GM19239 (cell line): ENCODE results near the gene APOL1.
A peak's percentile ranks its signal among the peaks of the same experiment; 100 is the strongest.
"Not testable (repeated sequence)": the region's sequence is repeated elsewhere in the genome, so short reads cannot be mapped to it uniquely, and the experiment has no call there.

Experiments used
- DNase-seq: peaks from one replicate; pipeline ENCODE4 v3.0.0; 2011; ENCODE audit warnings: low spot score; ENCODE audit not compliant: insufficient read length
- FAIRE-seq: peaks from 2 replicates; lab custom pipeline; 2011; peaks lifted over from hg19 to GRCh38; lab: Jason Lieb, UNC

Gene APOL1

DNA sequence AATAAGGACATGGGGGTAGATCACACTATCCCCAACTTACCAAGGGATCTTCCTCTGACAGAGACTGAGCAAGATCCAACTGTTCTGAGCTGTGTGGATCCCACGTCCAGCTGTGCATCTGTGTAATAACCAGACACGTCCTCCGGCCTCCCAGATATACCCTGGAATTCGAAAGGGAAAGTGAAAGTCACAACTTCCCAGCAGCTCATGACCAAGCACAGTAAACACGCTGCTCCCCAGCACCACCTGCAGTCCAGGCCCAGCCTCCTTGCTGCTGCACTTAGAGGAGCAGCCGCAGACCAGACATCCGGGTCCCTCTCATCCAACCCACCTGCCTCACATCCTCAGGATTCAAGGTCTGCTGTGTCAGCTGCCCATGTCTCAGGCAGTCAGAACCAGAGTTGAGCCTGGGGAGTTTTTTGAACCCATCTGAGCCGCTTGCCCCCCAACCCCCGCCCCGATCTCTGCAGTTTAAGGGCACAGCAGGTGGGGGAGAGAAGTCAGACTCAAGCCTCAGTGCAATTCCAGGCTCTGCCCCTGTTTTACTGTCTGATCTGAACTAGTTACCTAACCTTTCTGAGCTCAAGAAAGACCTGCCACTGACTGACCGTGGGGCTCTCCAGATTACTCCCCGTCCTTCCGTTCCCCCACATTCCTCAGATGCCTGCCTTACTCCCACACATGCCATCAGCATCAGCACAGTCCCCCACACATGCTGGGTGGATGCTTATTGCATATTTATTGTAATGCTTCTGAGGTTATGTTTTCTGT, 13.3 kb upstream of the APOL1 start, which contains the start of gene APOL2:
Gene APOL2, minus strand, starts transcription at position 127 of the 771 bp plus-strand sequence. CDS start 6,365 bp downstream, outside the sequence.
- DNase-seq, result peak; percentile 69
- FAIRE-seq, result peak; percentile 100

DNA sequence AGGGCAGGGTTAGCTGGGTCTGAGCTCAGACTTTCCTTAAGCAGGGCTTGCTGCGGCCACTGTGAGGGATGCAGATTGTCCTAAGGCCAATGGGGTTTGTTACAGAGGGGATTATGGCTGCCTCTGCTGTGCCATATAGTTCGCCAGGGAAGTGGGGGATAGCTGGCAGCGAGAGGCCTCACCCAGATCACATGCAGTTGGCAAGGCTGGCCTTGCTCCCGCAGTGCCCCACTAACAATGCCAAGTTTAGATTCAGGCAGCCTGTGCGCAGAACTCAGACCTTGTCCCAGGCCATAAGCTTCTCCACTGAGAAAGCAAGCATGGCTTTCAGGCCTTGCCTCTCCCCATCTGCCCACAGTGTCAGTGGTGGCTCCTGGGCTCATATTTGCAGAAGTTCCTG, 8.9 kb upstream of the APOL1 start:
- DNase-seq, result no peak
- no peak for FAIRE-seq

GRCh38 chr22:36244522-36245391, 8.2 kb upstream of the APOL1 start:
- FAIRE-seq, result no peak
- no peak for DNase-seq

DNA sequence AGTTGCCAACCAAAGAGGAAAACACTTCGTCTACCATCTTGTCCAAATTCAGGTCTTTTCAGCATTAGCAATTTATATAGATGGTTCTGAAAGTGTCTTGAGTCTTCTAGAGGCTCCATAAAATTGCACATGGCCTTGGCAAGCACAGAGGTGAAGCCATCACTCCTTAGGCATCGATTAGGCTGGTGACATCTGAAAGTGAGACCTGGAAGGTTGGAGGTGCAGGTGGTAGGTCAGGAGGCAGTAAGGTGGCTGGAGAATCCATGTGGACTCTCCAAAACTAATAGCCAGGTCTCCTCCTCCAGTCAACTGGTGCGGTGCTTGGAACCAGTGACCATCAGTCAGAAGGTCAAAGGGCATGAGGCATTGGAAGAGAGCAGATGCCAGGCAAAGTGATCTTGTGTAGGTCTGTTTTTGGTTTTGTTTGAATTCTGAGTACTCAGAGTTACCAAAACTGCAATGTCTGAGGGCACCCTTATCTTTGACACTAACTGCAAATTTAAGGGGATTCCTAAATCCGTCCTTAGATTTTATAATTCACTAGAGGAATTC, 7.1 kb upstream of the APOL1 start:
- FAIRE-seq, result no peak
- DNase-seq, result no peak

- DNase-seq, result no peak
- FAIRE-seq, result no peak
Measured at GRCh38 chr22:36246718-36247117, 6.2 kb upstream of the APOL1 start.

GRCh38 chr22:36247955-36248354, 5.0 kb upstream of the APOL1 start:
- DNase-seq, result no peak

GRCh38 chr22:36249160-36249559, 3.8 kb upstream of the APOL1 start:
- DNase-seq (no peak), FAIRE-seq (no peak)

More at GRCh38 chr22:36247955-36248354, 5.0 kb upstream of the APOL1 start:
- FAIRE-seq, result no peak

- DNase-seq, FAIRE-seq: not testable (repeated sequence)
Measured at GRCh38 chr22:36250292-36250960, 2.5 kb upstream of the APOL1 start.

DNA sequence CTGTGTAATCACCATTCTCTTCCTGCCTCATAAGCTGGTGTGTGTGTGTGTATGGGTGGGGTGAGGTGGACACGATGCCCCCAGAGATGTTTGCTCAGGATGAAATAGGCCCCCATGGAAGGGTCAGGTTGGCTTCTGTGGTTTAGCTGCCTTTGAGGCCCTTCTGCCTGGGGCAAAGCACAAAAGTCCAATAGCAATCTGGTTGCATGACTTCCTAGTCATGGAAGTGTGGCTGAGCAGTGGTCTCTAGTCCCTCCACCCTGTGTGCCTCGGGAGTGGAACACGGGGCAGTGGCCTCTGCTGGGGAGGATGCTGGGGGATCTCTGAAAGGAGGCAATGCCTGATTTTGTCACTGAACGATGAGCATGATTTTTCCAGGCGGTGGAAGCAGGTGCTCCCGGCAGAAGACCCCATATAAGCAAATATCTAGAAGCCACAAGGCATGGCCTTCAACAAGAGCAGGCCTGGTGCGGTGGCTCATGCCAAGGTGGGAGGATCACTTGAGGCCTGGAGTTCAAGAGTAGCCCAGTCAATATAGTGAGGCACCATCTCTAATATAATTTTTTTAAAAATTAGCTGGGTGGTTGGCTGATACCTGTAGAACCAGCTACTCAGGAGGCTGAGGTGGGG, 839 bp upstream of the APOL1 start:
- FAIRE-seq, result peak; percentile 57

GRCh38 chr22:36253523-36254490, 874 bp downstream of the APOL1 start:
- DNase-seq, result no peak
- FAIRE-seq, result peak; percentile 88

More for the DNA sequence above, 839 bp upstream of the APOL1 start:
- not testable (repeated sequence) for DNase-seq

- FAIRE-seq, DNase-seq: not testable (repeated sequence)
Measured at GRCh38 chr22:36255572-36255971, 2.6 kb downstream of the APOL1 start.

GRCh38 chr22:36256478-36256877, 3.5 kb downstream of the APOL1 start:
- DNase-seq, result no peak

DNA sequence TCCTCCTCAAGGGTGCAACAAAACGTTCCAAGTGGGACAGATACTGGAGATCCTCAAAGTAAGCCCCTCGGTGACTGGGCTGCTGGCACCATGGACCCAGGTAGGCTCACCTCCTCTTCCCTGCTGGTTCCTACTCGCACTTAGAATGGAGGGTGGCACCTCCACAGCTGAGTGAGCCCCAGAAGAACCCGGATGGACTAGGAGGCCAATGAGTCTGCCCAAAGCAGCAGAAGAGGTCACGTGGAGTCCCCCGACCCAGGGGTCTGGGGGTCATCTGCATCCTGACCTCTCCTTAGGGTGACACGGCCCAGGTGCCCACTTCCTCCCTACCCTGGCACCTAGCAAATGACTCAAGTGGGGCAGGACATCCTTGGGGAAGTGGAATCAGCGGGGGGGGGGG, 4.4 kb downstream of the APOL1 start:
- DNase-seq (no peak), FAIRE-seq (no peak)

More at GRCh38 chr22:36256478-36256877, 3.5 kb downstream of the APOL1 start:
- FAIRE-seq, result peak; percentile 49

DNA sequence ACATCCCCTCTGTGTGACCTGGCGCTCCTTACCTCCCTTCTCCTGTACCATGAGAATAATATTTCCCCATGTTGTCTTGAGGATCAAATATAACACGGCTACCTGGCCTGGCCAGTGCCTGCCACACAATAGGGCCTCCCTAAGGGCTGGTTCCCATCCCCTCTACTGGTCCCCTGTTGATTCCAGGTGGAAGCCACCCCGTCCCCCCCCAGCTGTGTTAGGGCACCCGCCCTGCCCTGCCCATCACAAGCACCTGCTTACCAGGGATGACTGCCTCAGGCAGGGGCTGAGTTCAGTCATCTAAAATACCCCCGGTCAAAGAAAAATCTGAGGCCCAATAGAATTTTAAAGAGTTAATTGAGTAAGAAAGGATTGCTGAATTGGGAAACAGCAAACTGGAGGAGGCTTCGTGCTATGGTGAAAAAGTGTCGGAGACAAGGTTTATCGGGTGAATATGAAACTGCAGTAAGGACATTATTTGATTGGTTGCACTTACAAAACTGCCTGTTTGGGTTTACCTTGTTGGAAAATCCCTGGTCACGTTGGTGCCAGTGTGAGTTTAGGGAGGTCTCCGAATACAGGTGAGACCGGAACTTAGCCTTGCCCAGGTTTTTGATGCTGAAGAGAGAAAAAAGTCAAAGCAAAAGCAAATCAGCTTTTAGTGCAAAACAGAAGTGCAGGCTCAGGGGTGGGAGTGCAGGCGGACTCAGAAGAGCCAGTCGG, 5.2 kb downstream of the APOL1 start:
- FAIRE-seq, result peak; percentile 45
- DNase-seq, result no peak

- FAIRE-seq (peak; percentile 87), DNase-seq (peak; percentile 30)
Measured at GRCh38 chr22:36258701-36259614, 6.0 kb downstream of the APOL1 start.

DNA sequence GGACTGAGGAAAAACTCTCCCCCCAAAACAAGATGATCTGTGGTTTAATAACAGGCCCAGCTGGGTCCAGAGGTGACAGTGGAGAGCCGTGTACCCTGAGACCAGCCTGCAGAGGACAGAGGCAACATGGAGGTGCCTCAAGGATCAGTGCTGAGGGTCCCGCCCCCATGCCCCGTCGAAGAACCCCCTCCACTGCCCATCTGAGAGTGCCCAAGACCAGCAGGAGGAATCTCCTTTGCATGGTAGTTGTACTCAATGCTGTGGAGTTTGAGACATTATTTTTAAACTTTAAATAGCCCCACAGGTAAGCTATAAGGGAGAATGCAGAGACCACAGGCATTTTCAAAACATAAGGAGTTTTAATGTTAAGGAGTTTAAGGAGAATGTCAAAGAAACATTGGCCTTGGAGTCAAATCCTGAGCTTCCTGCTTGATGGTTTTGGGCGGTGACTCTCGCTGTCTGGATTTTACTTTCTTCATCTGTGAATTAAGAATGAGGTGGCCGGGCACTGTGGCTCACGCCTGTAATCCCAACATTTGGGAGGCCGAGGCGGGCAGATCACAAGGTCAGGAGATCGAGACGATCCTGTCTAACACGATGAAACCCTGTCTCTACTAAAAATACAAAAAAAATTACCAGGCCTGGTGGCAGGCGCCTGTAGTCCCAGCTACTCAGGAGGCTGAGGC, 6.8 kb downstream of the APOL1 start:
- FAIRE-seq, result no peak
- no peak for DNase-seq
